Neutrophil (primary cell): Measurements from ENCODE around the gene RAX.

ENCODE experiments used
- H3K27ac ChIP-seq: fragments of 200-600 bp; sonication (generic); 2 replicates; pipeline ENCODE4 v1.5.1; 2016; ENCODE audit warnings: mild to moderate bottlenecking, moderate library complexity
- H3K27me3 ChIP-seq: fragments of 200-600 bp; sonication (generic); 2 replicates; pipeline ENCODE4 v1.6.0; 2016; ENCODE audit warnings: mild to moderate bottlenecking
- H3K36me3 ChIP-seq: fragments of 200-600 bp; sonication (generic); 2 replicates; pipeline ENCODE4 v1.5.1; 2017
- H3K4me1 ChIP-seq, 2 experiments: fragments of 200-600 bp in 1 of 2; sonication (generic) in 1 of 2; 1 replicate in 1 of 2; 2 replicates in 1 of 2; pipeline versions ENCODE4 v1.5.1 to v1.6.1; 2013 to 2016; ENCODE audit warnings: low read depth in 1 of 2, low read length in 1 of 2, mild to moderate bottlenecking in 1 of 2, moderate library complexity in 1 of 2; ENCODE audit not compliant: control insufficient read depth in 1 of 2, insufficient read depth in 1 of 2
- H3K4me3 ChIP-seq, 2 experiments: fragments of 200-600 bp in 1 of 2; sonication (generic) in 1 of 2; 1 replicate in 1 of 2; 2 replicates in 1 of 2; pipeline ENCODE4 v1.5.1; 2013 to 2016; ENCODE audit warnings: low read depth in 1 of 2, low read length in 1 of 2, mild to moderate bottlenecking in 1 of 2, moderate library complexity in 1 of 2
- H3K9me3 ChIP-seq: fragments of 200-600 bp; sonication (generic); 2 replicates; pipeline ENCODE4 v1.5.1; 2016
- TF ChIP-seq, protein P1 (sequence below): fragments of 200-600 bp; sonication (generic); IDR thresholded peaks from 2 replicates; pipeline ENCODE4 v1.5.1; 2016; ENCODE audit warnings: antibody characterized with exemption

RAX gene

DNA sequence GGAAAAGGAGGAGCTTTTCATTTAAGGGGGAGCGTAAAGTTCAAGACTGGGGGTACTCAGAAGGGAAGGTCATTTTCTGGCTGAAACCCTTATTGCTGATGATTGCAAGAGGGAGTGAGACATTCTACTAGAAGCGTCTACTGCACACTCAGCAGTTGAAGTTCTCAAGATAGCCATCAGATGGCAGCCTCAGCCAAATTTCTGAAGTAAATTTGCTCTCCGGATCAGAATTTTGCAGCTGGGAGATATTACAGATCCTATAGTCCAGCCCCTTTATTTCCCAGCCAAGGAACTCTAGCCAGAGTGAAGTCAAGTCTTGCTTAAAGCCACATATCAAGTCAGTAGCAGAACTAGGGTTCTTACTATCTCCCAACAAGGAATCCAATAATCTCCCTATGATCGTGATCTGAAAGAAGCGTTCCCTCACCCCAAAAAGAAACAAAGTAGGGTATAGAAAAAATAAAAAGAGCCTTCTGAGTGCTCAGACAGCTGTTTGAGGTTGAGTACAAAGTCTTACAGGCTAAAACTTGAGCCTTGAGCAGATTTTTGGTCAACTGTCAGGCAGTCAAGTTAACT is 24.0 kb downstream of the RAX start:
- no peak overlapping the region for H3K4me3 ChIP-seq
- TF ChIP-seq, protein P1, sequence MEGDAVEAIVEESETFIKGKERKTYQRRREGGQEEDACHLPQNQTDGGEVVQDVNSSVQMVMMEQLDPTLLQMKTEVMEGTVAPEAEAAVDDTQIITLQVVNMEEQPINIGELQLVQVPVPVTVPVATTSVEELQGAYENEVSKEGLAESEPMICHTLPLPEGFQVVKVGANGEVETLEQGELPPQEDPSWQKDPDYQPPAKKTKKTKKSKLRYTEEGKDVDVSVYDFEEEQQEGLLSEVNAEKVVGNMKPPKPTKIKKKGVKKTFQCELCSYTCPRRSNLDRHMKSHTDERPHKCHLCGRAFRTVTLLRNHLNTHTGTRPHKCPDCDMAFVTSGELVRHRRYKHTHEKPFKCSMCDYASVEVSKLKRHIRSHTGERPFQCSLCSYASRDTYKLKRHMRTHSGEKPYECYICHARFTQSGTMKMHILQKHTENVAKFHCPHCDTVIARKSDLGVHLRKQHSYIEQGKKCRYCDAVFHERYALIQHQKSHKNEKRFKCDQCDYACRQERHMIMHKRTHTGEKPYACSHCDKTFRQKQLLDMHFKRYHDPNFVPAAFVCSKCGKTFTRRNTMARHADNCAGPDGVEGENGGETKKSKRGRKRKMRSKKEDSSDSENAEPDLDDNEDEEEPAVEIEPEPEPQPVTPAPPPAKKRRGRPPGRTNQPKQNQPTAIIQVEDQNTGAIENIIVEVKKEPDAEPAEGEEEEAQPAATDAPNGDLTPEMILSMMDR = no peak
- no peaks in the 10 kb centered on the region for H3K4me1 ChIP-seq
- H3K36me3 ChIP-seq = no peaks in the 10 kb centered on the region
- H3K27ac ChIP-seq = no peak overlapping the region
- H3K9me3 ChIP-seq = no peaks in the 10 kb centered on the region
- peaks cover 55% of the 10 kb centered on the region for H3K27me3 ChIP-seq

DNA sequence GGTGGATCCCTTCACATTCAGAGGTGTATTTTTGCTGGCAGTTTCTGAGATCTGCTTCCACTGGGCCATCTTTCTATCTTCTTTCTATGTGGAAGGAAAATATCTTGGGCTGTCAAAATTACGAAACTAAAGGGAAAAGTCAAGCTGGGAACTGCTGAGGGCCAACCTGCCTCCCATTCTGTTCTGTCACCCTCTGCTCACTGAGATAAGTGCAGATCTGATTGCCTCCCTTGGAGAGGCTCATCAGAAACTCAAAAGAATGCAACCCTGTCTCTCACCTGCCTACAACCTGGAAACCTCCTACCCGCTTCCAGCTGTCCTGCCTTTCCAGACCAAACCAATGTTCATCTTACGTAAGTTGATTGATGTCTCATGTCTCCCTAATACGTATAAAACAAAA is 26.5 kb downstream of the RAX start:
- H3K4me3 ChIP-seq = no peak overlapping the region
- H3K27ac ChIP-seq = no peak overlapping the region
- H3K27me3 ChIP-seq = peaks cover 55% of the 10 kb centered on the region
- no peaks in the 10 kb centered on the region for H3K4me1 ChIP-seq
- TF ChIP-seq, protein P1 = no peak
- H3K9me3 ChIP-seq = no peaks in the 10 kb centered on the region
- no peaks in the 10 kb centered on the region for H3K36me3 ChIP-seq

DNA sequence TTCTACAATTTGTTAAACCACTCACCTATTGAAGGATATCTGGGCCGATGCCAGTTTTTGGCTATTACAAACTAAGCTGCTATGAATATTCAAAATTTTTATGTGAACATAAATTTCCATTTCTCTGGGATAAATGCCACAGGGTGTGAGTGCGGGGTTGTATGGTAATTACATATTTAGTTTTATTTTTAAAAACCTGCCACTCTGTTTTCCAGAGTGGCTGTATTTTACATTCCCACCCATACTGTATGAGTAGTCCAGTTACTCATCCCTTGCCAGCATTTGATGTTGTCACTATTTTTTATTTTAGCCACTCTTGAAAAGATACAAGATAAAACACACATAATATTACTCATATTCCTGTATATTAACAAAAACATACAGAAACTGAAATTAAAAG is 30.3 kb downstream of the RAX start:
- no peaks in the 10 kb centered on the region for H3K4me1 ChIP-seq
- H3K4me3 ChIP-seq = no peak overlapping the region
- no peaks in the 10 kb centered on the region for H3K36me3 ChIP-seq
- H3K27me3 ChIP-seq = peaks cover 39% of the 10 kb centered on the region
- H3K9me3 ChIP-seq = no peaks in the 10 kb centered on the region
- TF ChIP-seq, protein P1 = no peak
- H3K27ac ChIP-seq = no peak overlapping the region

DNA sequence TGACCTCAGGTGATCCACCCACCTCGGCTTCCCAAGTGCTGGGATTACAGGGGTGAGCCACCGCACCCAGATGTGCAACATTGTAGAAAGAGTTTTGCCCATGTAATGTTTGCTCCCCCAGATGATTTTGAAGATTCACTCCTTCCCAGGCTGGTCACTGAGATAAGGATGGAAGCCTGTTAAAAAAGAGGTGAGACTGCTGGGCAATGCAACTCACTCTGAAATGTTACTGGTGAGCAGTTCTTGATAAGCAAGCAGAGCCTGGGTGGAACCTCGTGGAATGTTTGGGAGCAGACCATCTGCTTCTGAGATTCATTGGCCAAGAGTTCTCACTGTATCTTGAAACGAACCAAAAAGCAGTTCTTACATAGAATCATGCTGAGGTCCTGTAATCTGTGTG is 33.6 kb downstream of the RAX start:
- Histone ChIP-seq H3K27me3 (peaks cover 10% of the 10 kb centered on the region), H3K9me3 (no peaks in the 10 kb centered on the region), H3K4me1 (no peaks in the 10 kb centered on the region), H3K36me3 (no peaks in the 10 kb centered on the region), H3K27ac (no peak overlapping the region), H3K4me3 (no peak overlapping the region)
- TF ChIP-seq, protein P1 = no peak

DNA sequence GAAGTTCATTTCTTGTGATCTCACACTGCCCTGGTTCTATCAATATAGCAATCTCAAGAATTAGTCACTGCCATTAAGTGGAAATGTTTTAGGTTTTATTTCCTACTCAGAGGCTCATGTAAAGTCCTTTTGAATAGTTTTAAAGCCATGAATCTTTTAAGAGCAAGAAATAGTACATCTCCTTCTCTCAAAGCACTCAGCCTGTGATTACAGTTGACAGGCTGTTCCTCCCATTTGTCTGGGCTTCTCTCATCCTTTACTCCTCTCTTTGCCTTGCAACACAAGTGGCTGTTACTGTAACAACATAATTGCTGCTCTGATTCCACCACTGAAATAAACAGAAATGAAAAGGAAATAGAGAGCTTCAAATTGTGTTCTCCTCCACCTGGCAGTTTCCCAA is 34.9 kb downstream of the RAX start:
- no peak overlapping the region for H3K4me3 ChIP-seq
- H3K9me3 ChIP-seq = no peaks in the 10 kb centered on the region
- H3K4me1 ChIP-seq = no peaks in the 10 kb centered on the region
- H3K27ac ChIP-seq = no peak overlapping the region
- no peaks in the 10 kb centered on the region for H3K27me3 ChIP-seq
- TF ChIP-seq, protein P1 = no peak
- H3K36me3 ChIP-seq = no peaks in the 10 kb centered on the region

DNA sequence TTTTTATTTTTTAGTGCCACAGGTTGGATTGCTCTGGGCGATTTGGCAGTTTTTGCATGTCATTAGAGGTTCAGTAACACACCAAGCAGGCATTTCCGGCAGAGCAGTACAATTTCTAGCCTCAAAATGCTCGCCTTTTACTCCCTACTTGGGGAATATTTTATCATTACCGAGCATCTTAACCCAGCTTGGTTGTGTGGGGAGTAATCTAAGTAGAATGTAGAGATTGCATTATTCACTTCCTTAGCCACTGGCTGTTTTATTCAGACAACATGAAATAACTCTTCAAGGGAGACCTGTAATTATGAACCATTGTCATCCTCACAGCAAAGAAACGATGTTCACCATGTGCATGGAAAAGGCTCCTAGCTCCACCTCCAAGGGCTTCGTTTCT is 40.2 kb downstream of the RAX start:
- Histone ChIP-seq H3K36me3 (no peaks in the 10 kb centered on the region), H3K4me3 (no peak overlapping the region), H3K27me3 (peaks cover 15% of the 10 kb centered on the region), H3K27ac (no peak overlapping the region), H3K4me1 (no peaks in the 10 kb centered on the region), H3K9me3 (no peaks in the 10 kb centered on the region)
- TF ChIP-seq, protein P1 = no peak
